GM12892 (cell line): ENCODE results near the gene ACOT6.

Experiments used
- POLR2A ChIP-seq: IDR thresholded peaks from 2 replicates; pipeline ENCODE4 v1.6.1; 2011; ENCODE audit warnings: low read depth, low read length, control low read depth
- POLR2AphosphoS5 ChIP-seq: IDR thresholded peaks from 2 replicates; pipeline ENCODE4 v1.6.1; 2011; ENCODE audit warnings: low read depth, low read length, control low read depth
- TAF1 ChIP-seq: IDR thresholded peaks from 2 replicates; pipeline ENCODE4 v1.6.1; 2011; ENCODE audit warnings: low read depth, mild to moderate bottlenecking, control low read depth, low read length, borderline replicate concordance

DNA sequence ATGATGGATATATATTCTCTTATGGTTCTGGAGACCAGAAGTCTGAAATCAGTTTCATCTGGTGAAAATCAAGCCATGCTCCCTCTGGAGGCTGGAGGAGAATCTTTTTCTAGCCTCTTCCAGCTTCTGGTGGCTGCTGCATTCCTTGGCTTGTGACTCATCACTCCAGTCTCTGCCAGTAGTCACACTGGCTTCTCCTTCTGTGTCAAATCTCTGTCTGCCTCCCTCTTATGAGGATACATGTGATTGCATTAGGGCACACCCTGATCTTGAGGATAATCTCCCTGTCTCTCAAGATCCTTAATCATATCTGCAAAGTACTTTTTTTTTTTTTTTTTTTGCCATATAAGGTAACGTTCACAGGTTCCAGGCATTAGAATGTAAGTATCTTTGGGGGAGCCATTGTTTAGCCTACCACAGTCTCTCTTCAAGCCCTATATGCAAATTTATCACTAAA, 50.2 kb downstream of the ACOT6 start:
- TF ChIP-seq TAF1 (no peak), POLR2A (no peak), POLR2AphosphoS5 (no peak)
